ENCODE results near the gene MYO1E. TPM values are rescaled to one million over a fixed set of nuclear protein-coding genes. Genes with fewer than 3 reads are reported as not detected.

The MYO1E gene
- total and polyA plus RNA-seq, 2 of the 4 experiments (the other 2 are of a cell fraction): 13.4 to 37.3 TPM

GRCh38 chr15:59140422-59141226, 232.0 kb downstream of the MYO1E start:
- DNase-seq (peak; percentile 20), ATAC-seq (ENCODE audit: low read depth) (no peak; the same call in 1 of the 2 replicates)
- in situ Hi-C loops (cut with MboI; ENCODE audit: low sequenced_read_pairs) (no loop called here), intact Hi-C loops (cut with micrococcal nuclease) (no loop called here), dilution Hi-C loops (cut with HindIII; ENCODE audit: low sequenced_read_pairs, unreplicated experiment) (no loop called here)
- H3K27ac ChIP-seq (ENCODE audit: insufficient read depth, low read length): no peak overlapping the region
- no peak overlapping the region for H2BK120ac ChIP-seq (ENCODE audit: low read depth, low read length)
- H2AK5ac ChIP-seq (ENCODE audit: low read depth, low read length): no peak overlapping the region
- no peaks in the 10 kb centered on the region for H3K9me3 ChIP-seq (ENCODE audit: control insufficient read depth, insufficient read depth, low read length)
- TF ChIP-seq MAFK (IDR thresholded peaks at IDR 0.05; ENCODE audit: low read depth, low read length): no peak
- no peak for TF ChIP-seq FOS (IDR thresholded peaks at IDR 0.05; ENCODE audit: low read depth, low read length)
- no peak for TF ChIP-seq CTCF (conservative IDR thresholded peaks at IDR 0.05; ENCODE audit: low read depth, low read length)
- no peak for TF ChIP-seq SMC3 (IDR thresholded peaks at IDR 0.05; ENCODE audit: low read depth, low read length)
- no peak for TF ChIP-seq CHD1 (IDR thresholded peaks at IDR 0.05; ENCODE audit: low read depth, low read length)
- no peak for TF ChIP-seq NFE2L2 (IDR thresholded peaks at IDR 0.05; ENCODE audit: low read depth, low read length)
- TF ChIP-seq MXI1 (IDR thresholded peaks at IDR 0.05; ENCODE audit: borderline replicate concordance, low read depth, low read length): no peak
- no peak for TF ChIP-seq MAZ (IDR thresholded peaks at IDR 0.05; ENCODE audit: borderline replicate concordance, low read depth, low read length)
- TF ChIP-seq CEBPB (IDR thresholded peaks at IDR 0.05; ENCODE audit: low read depth, low read length): no peak
- TF ChIP-seq RAD21 (IDR thresholded peaks at IDR 0.05; ENCODE audit: low read length): no peak
- TF ChIP-seq BHLHE40 (IDR thresholded peaks at IDR 0.05; ENCODE audit: low read depth, low read length): no peak
- no peak for TF ChIP-seq RFX5 (IDR thresholded peaks at IDR 0.05; ENCODE audit: low read depth, low read length)
- TF ChIP-seq USF2 (IDR thresholded peaks at IDR 0.05; ENCODE audit: low read depth, low read length): no peak
- TF ChIP-seq RCOR1 (IDR thresholded peaks at IDR 0.05; ENCODE audit: insufficient replicate concordance, low read length): no peak
- no peak overlapping the region for H4K91ac ChIP-seq (ENCODE audit: insufficient read depth, low read depth, low read length)
- no peak overlapping the region for H4K5ac ChIP-seq (ENCODE audit: low read depth, low read length)
- H4K20me1 ChIP-seq (ENCODE audit: insufficient read depth, low read length): no peaks in the 10 kb centered on the region; the same call in 1 of the 2 replicates
- no peak overlapping the region for H3K9ac ChIP-seq (ENCODE audit: low read depth, low read length)
- H3K4me1 ChIP-seq (ENCODE audit: control insufficient read depth, insufficient read depth, low read length): no peaks in the 10 kb centered on the region
- peak overlapping the region; percentile 61 for H2AK9ac ChIP-seq (replicated peaks; ENCODE audit: low read depth, low read length, poor library complexity)
- no TSS peak for BruUV-seq (replicated peaks)
- H4K8ac ChIP-seq (ENCODE audit: low read depth in 2 of 2, low read length in 2 of 2): no peak overlapping the region
- no peak overlapping the region for H3K23ac ChIP-seq (ENCODE audit: low read depth, low read length)
- H3K27me3 ChIP-seq (ENCODE audit: control insufficient read depth, insufficient read depth, low read length): no peaks in the 10 kb centered on the region
- H3K4me3 ChIP-seq (ENCODE audit: insufficient read depth, low read depth, low read length): no peak overlapping the region
- H3K4me2 ChIP-seq (ENCODE audit: low read depth, low read length): no peak overlapping the region
- no peak overlapping the region for H3K56ac ChIP-seq (ENCODE audit: extremely low read depth, insufficient read depth, low read length)
- H3K36me3 ChIP-seq (ENCODE audit: control insufficient read depth, insufficient read depth, low read length): peaks cover 23% of the 10 kb centered on the region
- H3K4ac ChIP-seq (ENCODE audit: low read depth, low read length): no peak overlapping the region
- H3K14ac ChIP-seq (replicated peaks; ENCODE audit: low read depth, low read length): no peak overlapping the region; the same call in 1 of the 2 replicates
- H3K79me1 ChIP-seq (ENCODE audit: low read depth in 1 of 2, low read length in 2 of 2): peaks cover 12 to 26% of the 10 kb centered on the region in 2 experiments; a peak in 3 of 4 replicates
- no peak overlapping the region for H2BK5ac ChIP-seq (ENCODE audit: low read depth, low read length, poor library complexity, severe bottlenecking)
- H2BK15ac ChIP-seq (ENCODE audit: low read depth, low read length): no peak overlapping the region
- no peak overlapping the region for H3K18ac ChIP-seq (ENCODE audit: low read depth, low read length)
- ChIA-PET CTCF (no interaction called here), POLR2A (ENCODE audit: unreplicated experiment) (no interaction called here)
- 80% methylated on average over 1 of the region's 9 CpGs; no CpG with 5 or more reads in 1 of the 2 experiments for WGBS, 2 experiments (ENCODE audit: extremely low coverage in 2 of 2, insufficient read length in 1 of 2)
- no peak overlapping the region for H2BK20ac ChIP-seq (ENCODE audit: low read depth, low read length)
- peaks cover 6% of the 10 kb centered on the region for H3K9me1 ChIP-seq (ENCODE audit: insufficient read depth, low read length)
- H2AFZ ChIP-seq (replicated peaks; ENCODE audit: low read length, poor library complexity): no peak overlapping the region

All from IMR-90 (cell line).